OCI-LY1 (cell line): ENCODE data around the gene UXT.

Experiments used
- EZH2 ChIP-seq: fragments of 200-600 bp; sonication (generic), shearing (Covaris generic); IDR thresholded peaks from 2 replicates; pipeline ENCODE4 v1.8.0; 2017; ENCODE audit warnings: borderline replicate concordance, mixed run types, mild to moderate bottlenecking, antibody characterized with exemption, low read length, moderate library complexity, mixed read lengths
- TF ChIP-seq, protein P1 (sequence below): fragments of 200-600 bp; sonication (generic), shearing (Covaris generic); IDR thresholded peaks from 2 replicates; pipeline ENCODE4 v1.5.1; 2017; ENCODE audit warnings: mild to moderate bottlenecking, antibody characterized with exemption, low read length, moderate library complexity, mixed read lengths

- TF ChIP-seq, protein P1, sequence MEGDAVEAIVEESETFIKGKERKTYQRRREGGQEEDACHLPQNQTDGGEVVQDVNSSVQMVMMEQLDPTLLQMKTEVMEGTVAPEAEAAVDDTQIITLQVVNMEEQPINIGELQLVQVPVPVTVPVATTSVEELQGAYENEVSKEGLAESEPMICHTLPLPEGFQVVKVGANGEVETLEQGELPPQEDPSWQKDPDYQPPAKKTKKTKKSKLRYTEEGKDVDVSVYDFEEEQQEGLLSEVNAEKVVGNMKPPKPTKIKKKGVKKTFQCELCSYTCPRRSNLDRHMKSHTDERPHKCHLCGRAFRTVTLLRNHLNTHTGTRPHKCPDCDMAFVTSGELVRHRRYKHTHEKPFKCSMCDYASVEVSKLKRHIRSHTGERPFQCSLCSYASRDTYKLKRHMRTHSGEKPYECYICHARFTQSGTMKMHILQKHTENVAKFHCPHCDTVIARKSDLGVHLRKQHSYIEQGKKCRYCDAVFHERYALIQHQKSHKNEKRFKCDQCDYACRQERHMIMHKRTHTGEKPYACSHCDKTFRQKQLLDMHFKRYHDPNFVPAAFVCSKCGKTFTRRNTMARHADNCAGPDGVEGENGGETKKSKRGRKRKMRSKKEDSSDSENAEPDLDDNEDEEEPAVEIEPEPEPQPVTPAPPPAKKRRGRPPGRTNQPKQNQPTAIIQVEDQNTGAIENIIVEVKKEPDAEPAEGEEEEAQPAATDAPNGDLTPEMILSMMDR = no peak
- no peak for TF ChIP-seq EZH2
Measured at GRCh38 chrX:47623540-47624027, 35.4 kb downstream of the UXT start.
